ENCODE results near the gene ZEB1. TPM values are rescaled to one million over a fixed set of nuclear protein-coding genes. Genes with fewer than 3 reads are reported as not detected.

ZEB1 gene
- total RNA-seq, 4 donors from 2014 or later, result 22.4 to 61.1 (median 40.1) TPM

GRCh38 chr10:31477584-31477983 is 158.6 kb downstream of the ZEB1 start:
- in situ Hi-C loops (cut with MboI; ENCODE audit: low pct_ligation_motif_present in 1 of 4, low pct_unique_long_range_greater_than_20kb in 1 of 4, low sequenced_read_pairs in 3 of 4) (loop anchor here in 2 of 4 donors (25.0 kb wide), 2 partner anchors 715 to 740 kb away; no protein-coding TSS in a partner anchor), intact Hi-C loops (cut with DNase I; ENCODE audit: low total_unique reads) (no loop called here)
- Histone ChIP-seq H3K27ac (no peak overlapping the region), H3K4me1 (no peaks in the 10 kb centered on the region), H3K27me3 (no peaks in the 10 kb centered on the region), H3K4me3 (no peak overlapping the region), H3K36me3 (no peaks in the 10 kb centered on the region), H3K9me3 (peaks cover 6 to 7% of the 10 kb centered on the region in 2 donors)
- peak in 1 of 3 donors; percentile 45 for TF ChIP-seq POLR2AphosphoS5 (IDR thresholded peaks at IDR 0.05)
- no peak for TF ChIP-seq EP300 (IDR thresholded peaks at IDR 0.05; ENCODE audit: low read depth)
- 67 to 79% methylated on average over 1 of the region's 1 CpG for WGBS, 2 donors (ENCODE audit: low coverage in 1 of 2)
- no peak for DNase-seq

GRCh38 chr10:31479752-31480151 is 160.7 kb downstream of the ZEB1 start:
- Histone ChIP-seq H3K27me3 (no peaks in the 10 kb centered on the region), H3K4me3 (no peak overlapping the region), H3K9me3 (peaks cover 6 to 7% of the 10 kb centered on the region in 2 donors), H3K4me1 (no peaks in the 10 kb centered on the region), H3K36me3 (no peaks in the 10 kb centered on the region), H3K27ac (no peak overlapping the region)
- TF ChIP-seq CTCF (IDR thresholded peaks at IDR 0.05) (no peak), POLR2A (IDR thresholded peaks at IDR 0.05) (no peak), POLR2AphosphoS5 (IDR thresholded peaks at IDR 0.05) (no peak), EP300 (IDR thresholded peaks at IDR 0.05; ENCODE audit: low read depth) (no peak)
- in situ Hi-C loops (cut with MboI; ENCODE audit: low pct_ligation_motif_present in 1 of 4, low pct_unique_long_range_greater_than_20kb in 1 of 4, low sequenced_read_pairs in 3 of 4) (loop anchor here in 3 of 4 donors (10.0 to 25.0 kb wide), 3 partner anchors 695 to 742 kb away; no protein-coding TSS in a partner anchor), intact Hi-C loops (cut with DNase I; ENCODE audit: low total_unique reads) (no loop called here)
- DNase-seq, result no peak

- intact Hi-C loops (cut with DNase I; ENCODE audit: low total_unique reads), result no loop called here
- TF ChIP-seq POLR2AphosphoS5 (IDR thresholded peaks at IDR 0.05) (no peak), EP300 (IDR thresholded peaks at IDR 0.05; ENCODE audit: low read depth) (no peak), CTCF (IDR thresholded peaks at IDR 0.05) (no peak), POLR2A (IDR thresholded peaks at IDR 0.05) (no peak)
- DNase-seq, result no peak
- H3K4me1 ChIP-seq, result no peaks in the 10 kb centered on the region
- H3K9me3 ChIP-seq, result no peaks in the 10 kb centered on the region
- no peaks in the 10 kb centered on the region for H3K36me3 ChIP-seq
- 31 to 59% methylated on average over 2 of the region's 2 CpGs for WGBS, 2 donors (ENCODE audit: low coverage in 1 of 2)
- H3K27me3 ChIP-seq, result no peaks in the 10 kb centered on the region
- no peak overlapping the region for H3K27ac ChIP-seq
- no peak overlapping the region for H3K4me3 ChIP-seq
- in situ Hi-C loops (cut with MboI; ENCODE audit: low pct_ligation_motif_present in 1 of 4, low pct_unique_long_range_greater_than_20kb in 1 of 4, low sequenced_read_pairs in 3 of 4), result loop anchor here in 3 of 4 donors (10.0 to 25.0 kb wide), 3 partner anchors 699 to 746 kb away; no protein-coding TSS in a partner anchor
Observed at GRCh38 chr10:31483546-31483945, 164.5 kb downstream of the ZEB1 start.

DNA sequence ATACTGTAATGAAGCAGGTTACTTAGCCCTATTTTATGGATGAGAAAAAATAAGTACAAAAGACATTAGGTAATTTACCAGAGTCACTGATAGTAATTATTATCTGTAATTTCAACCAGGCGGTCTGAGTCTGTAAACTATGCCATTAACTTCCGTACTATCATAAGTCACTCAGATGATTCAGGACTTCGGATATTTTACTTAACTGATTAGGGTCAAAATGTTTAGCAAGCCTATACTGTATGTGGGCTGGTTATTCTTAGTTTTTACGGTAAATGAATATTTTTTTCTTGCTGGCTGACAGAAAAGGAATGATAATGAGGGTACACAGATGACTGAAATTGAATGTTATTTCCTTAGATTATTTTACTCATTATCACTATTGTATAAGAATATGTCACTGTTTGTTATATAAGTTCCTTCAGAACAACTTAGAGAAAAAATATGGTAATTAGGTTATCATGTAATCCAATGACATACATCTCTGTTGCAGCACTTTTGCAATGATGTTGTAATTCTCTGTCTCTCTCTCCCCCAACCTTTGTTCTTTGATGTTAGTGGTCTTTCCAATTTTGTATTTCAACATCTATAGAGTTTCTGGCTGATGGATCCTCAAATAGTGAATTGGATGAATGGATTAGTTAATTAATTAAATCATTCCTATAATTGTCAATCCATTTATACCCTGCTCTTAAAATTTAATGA is 165.6 kb downstream of the ZEB1 start:
- no peak for DNase-seq
- Histone ChIP-seq H3K4me1 (no peaks in the 10 kb centered on the region), H3K36me3 (no peaks in the 10 kb centered on the region), H3K27me3 (no peaks in the 10 kb centered on the region), H3K27ac (no peak overlapping the region), H3K4me3 (no peak overlapping the region), H3K9me3 (no peaks in the 10 kb centered on the region)
- WGBS, 2 donors (ENCODE audit: low coverage in 1 of 2), result 89 to 100% methylated on average over 4 of the region's 4 CpGs
- intact Hi-C loops (cut with DNase I; ENCODE audit: low total_unique reads) (no loop called here), in situ Hi-C loops (cut with MboI; ENCODE audit: low pct_ligation_motif_present in 1 of 4, low pct_unique_long_range_greater_than_20kb in 1 of 4, low sequenced_read_pairs in 3 of 4) (loop anchor here in 3 of 4 donors (10.0 to 25.0 kb wide), 3 partner anchors 700 to 747 kb away; no protein-coding TSS in a partner anchor)
- TF ChIP-seq POLR2AphosphoS5 (IDR thresholded peaks at IDR 0.05) (no peak), POLR2A (IDR thresholded peaks at IDR 0.05) (no peak), CTCF (IDR thresholded peaks at IDR 0.05) (no peak), EP300 (IDR thresholded peaks at IDR 0.05; ENCODE audit: low read depth) (no peak)

All from transverse colon (tissue), 4 donors.